Spleen (tissue), 11 donors: ENCODE results near the gene ATP10A. TPM values are rescaled to one million over a fixed set of nuclear protein-coding genes. Genes with fewer than 3 reads are reported as not detected.

ENCODE experiments used
- DNase-seq: peaks from one replicate; pipeline ENCODE4 v3.0.0-alpha.2; 2020
- H3K27ac ChIP-seq, 8 donors: fragments of 200-600 bp; sonication (generic) in 7 of 8; 1 replicate in 4 of 8; 2 replicates in 4 of 8; pipeline versions ENCODE4 v1.5.0 to v1.8.0; 2016 to 2021; ENCODE audit warnings: inconsistent platforms in 4 of 8, mild to moderate bottlenecking in 4 of 8, moderate library complexity in 1 of 8
- H3K27me3 ChIP-seq, 7 donors: fragments of 200-600 bp; sonication (generic) in 6 of 7; replicated peaks in 1 of 7; 1 replicate in 4 of 7; 2 replicates in 3 of 7; pipeline versions ENCODE4 v1.5.0 to v1.8.0; 2016 to 2021; ENCODE audit warnings: inconsistent platforms in 3 of 7, mild to moderate bottlenecking in 1 of 7
- H3K36me3 ChIP-seq, 6 donors: fragments of 200-600 bp; sonication (generic) in 5 of 6; 1 replicate in 4 of 6; 2 replicates in 2 of 6; pipeline versions ENCODE4 v1.5.0 to v1.8.0; 2016 to 2021; ENCODE audit warnings: inconsistent platforms in 2 of 6
- H3K4me1 ChIP-seq, 6 donors: fragments of 200-600 bp; sonication (generic) in 5 of 6; 1 replicate in 3 of 6; 2 replicates in 3 of 6; pipeline versions ENCODE4 v1.5.0 to v1.8.0; 2016 to 2021; ENCODE audit warnings: inconsistent platforms in 3 of 6
- H3K4me3 ChIP-seq, 8 donors: fragments of 200-600 bp; sonication (generic) in 7 of 8; 1 replicate in 4 of 8; 2 replicates in 4 of 8; pipeline versions ENCODE4 v1.5.0 to v1.8.0; 2016 to 2021; ENCODE audit warnings: inconsistent platforms in 4 of 8, mild to moderate bottlenecking in 4 of 8, moderate library complexity in 2 of 8
- H3K9me3 ChIP-seq, 8 donors: fragments of 200-600 bp; sonication (generic) in 7 of 8; 1 replicate in 4 of 8; 2 replicates in 4 of 8; pipeline versions ENCODE4 v1.5.0 to v1.8.0; 2016 to 2021; ENCODE audit warnings: inconsistent platforms in 4 of 8
- POLR2A ChIP-seq, 3 donors: fragments of 450-650 bp; IDR thresholded peaks; one replicate each; pipeline ENCODE4 v1.5.1; 2017; ENCODE audit warnings: antibody characterized with exemption in 3 of 3, mild to moderate bottlenecking in 1 of 3
- POLR2AphosphoS5 ChIP-seq, 3 donors: sonication (generic); formaldehyde crosslinking; IDR thresholded peaks; one replicate each; pipeline ENCODE4 v1.5.1; 2017; ENCODE audit warnings: antibody characterized with exemption in 3 of 3
- WGBS, 5 donors: extraction: QIAGEN DNeasy Blood & Tissue Kit in 3 of 5; methylation state at CpG; one replicate each; pipeline versions ENCODE4 v1.1.5 to v1.1.7; 2013 to 2018; 5-methylcytosine and 5-hydroxymethylcytosine counted together
- intact Hi-C: fragments of 100-400 bp; cut with DNase I; formaldehyde crosslinking; loops from one replicate; pipeline ENCODE4 v1.15.0; 2023; ENCODE audit warnings: low total_unique reads
- polyA plus RNA-seq, 3 donors: library from polyadenylated mRNA; stranded (reverse); fragments of 200-250 nt; gene quantifications; one replicate each; pipeline ENCODE4 v1.2.1, GENCODE V29; 2013
- total RNA-seq, 7 donors: library from RNA; depleted of rRNA in 3 of 7; stranded (reverse); fragments of >200 nt in 3 of 7; fragmentation: NEBNext Ultra II Directional in 4 of 7; extraction: Animal tissue kit (Norgen Biotek cat#: 25700) in 4 of 7; gene quantifications; one replicate each; pipeline versions ENCODE4 v1.1.0 to v1.2.1, GENCODE V29; 2016 to 2021
- TF ChIP-seq, protein P1 (sequence below), 11 experiments: fragments of 200-600 bp in 7 of 11; fragments of 450-650 bp in 4 of 11; sonication (generic) in 4 of 11; IDR thresholded peaks in 8 of 11; conservative IDR thresholded peaks in 3 of 11; 1 replicate in 7 of 11; 2 replicates in 4 of 11; pipeline versions ENCODE4 v1.4.0 to v1.8.0; 2016 to 2021; ENCODE audit warnings: antibody characterized with exemption in 11 of 11, inconsistent platforms in 4 of 11, mild to moderate bottlenecking in 1 of 11
- donor health status: healthy with polysubstance abuse.
- donor health status: DM: no; HTN: no; CAD: no; lungs with moderate emphysema.
- donor health status: DM: no; HTN: no; CAD: no.
- donor health status: Bipolar disorder and iron deficiency.
- donor health status: healthy.
- donor health status: DM: no; HTN: no; CAD: no.
- donor health status: DM: yes; HTN: yes; CAD: no.

ATP10A gene
- total and polyA plus RNA-seq, 10 donors = 0.54 to 8.6 (median 2.7) TPM

DNA sequence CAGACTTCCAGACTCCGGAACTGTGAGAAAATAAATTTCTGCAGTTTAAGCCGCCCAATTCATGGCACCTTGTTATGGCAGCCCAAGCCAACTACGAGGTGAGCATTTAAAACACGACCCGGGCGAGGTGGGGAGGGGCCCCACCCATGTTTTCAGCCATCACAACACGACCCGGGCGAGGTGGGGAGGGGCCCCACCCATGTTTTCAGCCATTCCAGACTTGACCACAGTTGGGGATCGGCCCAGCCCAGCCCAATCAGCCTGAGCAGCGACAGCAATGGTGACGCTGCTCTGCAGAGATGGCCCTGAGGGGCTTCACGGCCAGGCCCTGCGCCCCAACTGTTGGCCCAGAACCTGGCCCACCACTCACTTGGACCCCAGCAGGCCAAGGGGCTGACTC, 93.1 kb downstream of the ATP10A start:
- no peak for DNase-seq
- Histone ChIP-seq H3K4me3 (no peak overlapping the region), H3K4me1 (no peaks in the 10 kb centered on the region), H3K9me3 (no peaks in the 10 kb centered on the region), H3K36me3 (no peaks in the 10 kb centered on the region), H3K27me3 (no peaks in the 10 kb centered on the region), H3K27ac (no peak overlapping the region)
- WGBS, 5 donors = 90 to 96% (median 91%) methylated on average over 9 to 14 of the region's 14 CpGs
- TF ChIP-seq POLR2A (IDR thresholded peaks at IDR 0.05) (no peak), POLR2AphosphoS5 (IDR thresholded peaks at IDR 0.05) (no peak)
- TF ChIP-seq, protein P1, sequence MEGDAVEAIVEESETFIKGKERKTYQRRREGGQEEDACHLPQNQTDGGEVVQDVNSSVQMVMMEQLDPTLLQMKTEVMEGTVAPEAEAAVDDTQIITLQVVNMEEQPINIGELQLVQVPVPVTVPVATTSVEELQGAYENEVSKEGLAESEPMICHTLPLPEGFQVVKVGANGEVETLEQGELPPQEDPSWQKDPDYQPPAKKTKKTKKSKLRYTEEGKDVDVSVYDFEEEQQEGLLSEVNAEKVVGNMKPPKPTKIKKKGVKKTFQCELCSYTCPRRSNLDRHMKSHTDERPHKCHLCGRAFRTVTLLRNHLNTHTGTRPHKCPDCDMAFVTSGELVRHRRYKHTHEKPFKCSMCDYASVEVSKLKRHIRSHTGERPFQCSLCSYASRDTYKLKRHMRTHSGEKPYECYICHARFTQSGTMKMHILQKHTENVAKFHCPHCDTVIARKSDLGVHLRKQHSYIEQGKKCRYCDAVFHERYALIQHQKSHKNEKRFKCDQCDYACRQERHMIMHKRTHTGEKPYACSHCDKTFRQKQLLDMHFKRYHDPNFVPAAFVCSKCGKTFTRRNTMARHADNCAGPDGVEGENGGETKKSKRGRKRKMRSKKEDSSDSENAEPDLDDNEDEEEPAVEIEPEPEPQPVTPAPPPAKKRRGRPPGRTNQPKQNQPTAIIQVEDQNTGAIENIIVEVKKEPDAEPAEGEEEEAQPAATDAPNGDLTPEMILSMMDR (IDR thresholded peaks at IDR 0.05 in 8 of 11, conservative IDR thresholded peaks at IDR 0.05 in 3 of 11) = no peak
- intact Hi-C loops = no loop called here

DNA sequence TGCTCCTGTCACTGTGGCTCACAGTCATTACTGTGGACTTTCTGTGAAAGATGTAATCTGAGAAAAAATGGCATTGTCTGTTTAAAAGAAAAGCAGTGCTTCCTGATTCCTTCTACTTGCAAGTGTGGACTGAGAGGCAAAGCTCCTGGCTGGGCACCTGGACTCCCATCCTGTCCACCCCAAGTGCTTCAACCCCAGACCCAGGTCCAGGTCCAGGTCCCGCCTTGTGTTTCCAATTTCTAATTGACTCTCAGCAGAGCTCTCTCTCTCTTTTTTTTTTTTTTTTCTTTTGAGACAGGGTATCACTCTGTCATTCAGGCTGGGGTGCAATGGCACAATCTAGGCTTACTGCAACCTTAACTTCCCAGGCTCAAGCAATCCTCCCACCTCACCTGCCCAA, 94.9 kb downstream of the ATP10A start:
- WGBS, 5 donors = 89 to 100% (median 91%) methylated on average over 1 of the region's 1 CpG
- Histone ChIP-seq H3K36me3 (no peaks in the 10 kb centered on the region), H3K27me3 (no peaks in the 10 kb centered on the region), H3K4me1 (no peaks in the 10 kb centered on the region), H3K4me3 (no peak overlapping the region), H3K27ac (no peak overlapping the region), H3K9me3 (peaks cover 0 to 8% (median 0%) of the 10 kb centered on the region in 8 donors)
- intact Hi-C loops = no loop called here
- no peak for DNase-seq
- TF ChIP-seq POLR2A (IDR thresholded peaks at IDR 0.05) (no peak), POLR2AphosphoS5 (IDR thresholded peaks at IDR 0.05) (no peak)
- TF ChIP-seq, protein P1 (IDR thresholded peaks at IDR 0.05 in 8 of 11, conservative IDR thresholded peaks at IDR 0.05 in 3 of 11) = no peak

DNA sequence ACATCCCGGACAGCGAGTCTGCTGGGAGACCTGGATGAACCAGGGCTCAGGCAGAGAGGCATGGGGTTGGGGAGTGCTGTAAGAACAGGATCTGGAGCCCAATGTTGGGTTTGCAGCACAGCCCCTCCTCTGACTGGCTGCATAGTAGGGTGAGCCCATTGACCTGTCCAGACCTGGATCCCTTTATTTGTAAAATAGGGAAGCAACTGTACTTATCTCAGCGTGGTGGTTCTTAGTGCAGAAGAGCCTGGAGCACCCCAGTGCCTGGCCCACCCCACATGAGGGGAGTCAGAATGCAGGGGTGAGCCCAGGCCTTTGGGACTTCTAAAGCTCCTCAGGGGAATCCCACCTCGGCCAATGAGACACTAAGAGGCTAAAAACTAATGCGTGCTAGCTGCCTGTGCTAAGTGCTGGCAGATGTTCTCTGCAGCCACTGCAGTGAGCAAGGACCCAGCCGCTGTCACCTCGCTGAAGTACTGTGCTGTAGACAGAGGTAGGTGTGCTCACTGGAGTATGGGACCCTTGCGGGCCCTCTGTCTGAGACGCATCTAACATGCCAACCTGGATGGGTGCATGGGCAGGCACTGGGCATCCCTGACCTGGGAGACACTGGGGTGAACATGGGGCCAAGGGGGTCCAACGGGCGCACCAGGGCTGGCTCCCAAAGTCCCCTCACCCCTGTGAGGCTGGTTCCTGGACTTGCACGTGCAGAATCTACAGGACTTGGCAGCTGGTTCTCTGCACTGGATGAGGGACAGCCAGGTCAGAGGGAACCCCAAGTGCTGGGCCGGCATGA, 95.6 kb downstream of the ATP10A start:
- H3K27ac ChIP-seq = no peak overlapping the region
- no peak for DNase-seq
- intact Hi-C loops = no loop called here
- TF ChIP-seq POLR2AphosphoS5 (IDR thresholded peaks at IDR 0.05) = no peak
- TF ChIP-seq POLR2A (IDR thresholded peaks at IDR 0.05) = no peak
- TF ChIP-seq, protein P1 (IDR thresholded peaks at IDR 0.05 in 8 of 11, conservative IDR thresholded peaks at IDR 0.05 in 3 of 11) = no peak
- H3K4me3 ChIP-seq = no peak overlapping the region
- no peaks in the 10 kb centered on the region for H3K4me1 ChIP-seq
- no peaks in the 10 kb centered on the region for H3K36me3 ChIP-seq
- 75 to 91% (median 89%) methylated on average over 3 to 13 of the region's 13 CpGs for WGBS, 5 donors
- peaks cover 0 to 8% (median 0%) of the 10 kb centered on the region in 8 donors for H3K9me3 ChIP-seq
- no peaks in the 10 kb centered on the region for H3K27me3 ChIP-seq

DNA sequence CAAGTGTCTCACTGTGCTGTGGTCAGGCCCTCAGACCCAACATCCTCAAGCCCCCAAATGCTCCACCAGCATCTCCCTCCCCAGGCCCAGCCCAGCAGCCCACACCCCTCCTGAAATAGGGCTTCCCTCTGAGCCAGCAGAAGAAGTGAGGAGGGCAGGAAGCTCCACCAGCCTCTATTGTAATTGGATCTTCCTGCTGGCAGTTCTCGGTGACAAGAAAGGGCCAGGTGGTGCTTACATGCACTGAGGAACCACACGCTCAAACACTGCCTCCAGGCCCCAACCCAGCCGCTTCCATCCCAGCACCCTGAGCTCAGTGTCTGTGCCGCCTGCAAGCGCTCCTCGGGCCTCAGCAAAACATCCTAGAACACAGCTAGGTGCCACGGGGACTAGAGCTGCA, 96.7 kb downstream of the ATP10A start:
- TF ChIP-seq, protein P1 (IDR thresholded peaks at IDR 0.05 in 8 of 11, conservative IDR thresholded peaks at IDR 0.05 in 3 of 11) = no peak
- TF ChIP-seq POLR2AphosphoS5 (IDR thresholded peaks at IDR 0.05) (no peak), POLR2A (IDR thresholded peaks at IDR 0.05) (no peak)
- intact Hi-C loops = no loop called here
- Histone ChIP-seq H3K9me3 (peaks cover 0 to 8% (median 0%) of the 10 kb centered on the region in 8 donors), H3K27ac (no peak overlapping the region), H3K27me3 (no peaks in the 10 kb centered on the region), H3K4me1 (no peaks in the 10 kb centered on the region), H3K4me3 (no peak overlapping the region), H3K36me3 (no peaks in the 10 kb centered on the region)
- 89 to 96% (median 93%) methylated on average over 7 of the region's 7 CpGs for WGBS, 5 donors
- no peak for DNase-seq
